ENCODE measurements around the gene MUL1.

DNA sequence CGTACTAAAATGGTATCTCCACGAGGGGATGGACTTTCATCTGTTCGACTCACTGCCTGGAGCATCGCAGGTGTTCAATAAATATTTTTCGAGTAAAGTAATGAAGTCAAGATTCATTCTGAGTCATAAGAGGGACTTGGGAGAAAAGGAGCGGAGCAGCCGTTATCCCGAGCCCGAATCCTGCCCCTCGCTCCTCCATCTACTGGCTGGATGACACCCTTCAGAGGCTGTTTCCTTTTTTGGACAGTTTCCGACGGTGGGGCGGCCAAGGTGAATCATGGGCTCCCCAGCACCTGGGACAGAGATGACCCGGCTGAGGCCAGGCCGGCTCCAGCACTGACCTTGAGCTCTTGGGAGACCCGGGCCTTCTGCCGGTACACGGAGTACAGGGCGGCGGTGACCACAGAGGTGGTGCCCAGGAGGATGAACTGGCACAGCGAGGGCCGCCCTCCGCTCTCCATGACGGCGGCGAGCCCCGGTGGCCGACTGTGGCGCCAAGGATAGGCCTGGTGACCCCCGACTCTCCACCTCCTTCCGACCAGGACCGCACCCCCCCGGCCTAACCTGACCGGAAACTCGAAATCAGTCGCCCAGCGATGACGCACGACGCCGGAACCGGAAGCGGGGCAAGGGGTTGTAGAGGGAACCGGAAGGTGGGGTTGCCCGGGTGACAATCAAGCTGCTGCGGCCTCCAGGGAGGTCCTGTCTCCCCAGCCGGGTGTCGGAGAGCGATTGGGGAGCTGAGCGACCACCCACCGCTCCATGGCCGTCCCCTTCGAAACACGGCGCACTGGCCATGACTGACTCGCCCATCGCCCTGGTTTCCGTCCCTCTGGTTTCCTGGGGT lies at the start of gene MUL1:
- TF ChIP-seq, protein P1, sequence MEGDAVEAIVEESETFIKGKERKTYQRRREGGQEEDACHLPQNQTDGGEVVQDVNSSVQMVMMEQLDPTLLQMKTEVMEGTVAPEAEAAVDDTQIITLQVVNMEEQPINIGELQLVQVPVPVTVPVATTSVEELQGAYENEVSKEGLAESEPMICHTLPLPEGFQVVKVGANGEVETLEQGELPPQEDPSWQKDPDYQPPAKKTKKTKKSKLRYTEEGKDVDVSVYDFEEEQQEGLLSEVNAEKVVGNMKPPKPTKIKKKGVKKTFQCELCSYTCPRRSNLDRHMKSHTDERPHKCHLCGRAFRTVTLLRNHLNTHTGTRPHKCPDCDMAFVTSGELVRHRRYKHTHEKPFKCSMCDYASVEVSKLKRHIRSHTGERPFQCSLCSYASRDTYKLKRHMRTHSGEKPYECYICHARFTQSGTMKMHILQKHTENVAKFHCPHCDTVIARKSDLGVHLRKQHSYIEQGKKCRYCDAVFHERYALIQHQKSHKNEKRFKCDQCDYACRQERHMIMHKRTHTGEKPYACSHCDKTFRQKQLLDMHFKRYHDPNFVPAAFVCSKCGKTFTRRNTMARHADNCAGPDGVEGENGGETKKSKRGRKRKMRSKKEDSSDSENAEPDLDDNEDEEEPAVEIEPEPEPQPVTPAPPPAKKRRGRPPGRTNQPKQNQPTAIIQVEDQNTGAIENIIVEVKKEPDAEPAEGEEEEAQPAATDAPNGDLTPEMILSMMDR (IDR thresholded peaks at IDR 0.05): no peak
- TF ChIP-seq MXD4 (CRISPR knock-in tag; IDR thresholded peaks at IDR 0.05; ENCODE audit: borderline replicate concordance) (no peak), CBFB (CRISPR knock-in tag; IDR thresholded peaks at IDR 0.05; ENCODE audit: low read depth) (no peak; the same call in 1 of the 2 replicates), JUN (CRISPR knock-in tag; IDR thresholded peaks at IDR 0.05) (no peak), SP1 (CRISPR knock-in tag; conservative IDR thresholded peaks at IDR 0.05) (peak; percentile 43; the same call in 1 of the 2 replicates)
- TF ChIP-seq, protein P2, sequence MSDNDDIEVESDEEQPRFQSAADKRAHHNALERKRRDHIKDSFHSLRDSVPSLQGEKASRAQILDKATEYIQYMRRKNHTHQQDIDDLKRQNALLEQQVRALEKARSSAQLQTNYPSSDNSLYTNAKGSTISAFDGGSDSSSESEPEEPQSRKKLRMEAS (CRISPR knock-in tag; IDR thresholded peaks at IDR 0.05): no peak
- TF ChIP-seq, protein P3, sequence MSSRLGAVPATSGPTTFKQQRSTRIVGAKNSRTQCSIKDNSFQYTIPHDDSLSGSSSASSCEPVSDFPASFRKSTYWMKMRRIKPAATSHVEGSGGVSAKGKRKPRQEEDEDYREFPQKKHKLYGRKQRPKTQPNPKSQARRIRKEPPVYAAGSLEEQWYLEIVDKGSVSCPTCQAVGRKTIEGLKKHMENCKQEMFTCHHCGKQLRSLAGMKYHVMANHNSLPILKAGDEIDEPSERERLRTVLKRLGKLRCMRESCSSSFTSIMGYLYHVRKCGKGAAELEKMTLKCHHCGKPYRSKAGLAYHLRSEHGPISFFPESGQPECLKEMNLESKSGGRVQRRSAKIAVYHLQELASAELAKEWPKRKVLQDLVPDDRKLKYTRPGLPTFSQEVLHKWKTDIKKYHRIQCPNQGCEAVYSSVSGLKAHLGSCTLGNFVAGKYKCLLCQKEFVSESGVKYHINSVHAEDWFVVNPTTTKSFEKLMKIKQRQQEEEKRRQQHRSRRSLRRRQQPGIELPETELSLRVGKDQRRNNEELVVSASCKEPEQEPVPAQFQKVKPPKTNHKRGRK (CRISPR knock-in tag; IDR thresholded peaks at IDR 0.05; ENCODE audit: borderline replicate concordance): no peak
- TF ChIP-seq, protein P4, sequence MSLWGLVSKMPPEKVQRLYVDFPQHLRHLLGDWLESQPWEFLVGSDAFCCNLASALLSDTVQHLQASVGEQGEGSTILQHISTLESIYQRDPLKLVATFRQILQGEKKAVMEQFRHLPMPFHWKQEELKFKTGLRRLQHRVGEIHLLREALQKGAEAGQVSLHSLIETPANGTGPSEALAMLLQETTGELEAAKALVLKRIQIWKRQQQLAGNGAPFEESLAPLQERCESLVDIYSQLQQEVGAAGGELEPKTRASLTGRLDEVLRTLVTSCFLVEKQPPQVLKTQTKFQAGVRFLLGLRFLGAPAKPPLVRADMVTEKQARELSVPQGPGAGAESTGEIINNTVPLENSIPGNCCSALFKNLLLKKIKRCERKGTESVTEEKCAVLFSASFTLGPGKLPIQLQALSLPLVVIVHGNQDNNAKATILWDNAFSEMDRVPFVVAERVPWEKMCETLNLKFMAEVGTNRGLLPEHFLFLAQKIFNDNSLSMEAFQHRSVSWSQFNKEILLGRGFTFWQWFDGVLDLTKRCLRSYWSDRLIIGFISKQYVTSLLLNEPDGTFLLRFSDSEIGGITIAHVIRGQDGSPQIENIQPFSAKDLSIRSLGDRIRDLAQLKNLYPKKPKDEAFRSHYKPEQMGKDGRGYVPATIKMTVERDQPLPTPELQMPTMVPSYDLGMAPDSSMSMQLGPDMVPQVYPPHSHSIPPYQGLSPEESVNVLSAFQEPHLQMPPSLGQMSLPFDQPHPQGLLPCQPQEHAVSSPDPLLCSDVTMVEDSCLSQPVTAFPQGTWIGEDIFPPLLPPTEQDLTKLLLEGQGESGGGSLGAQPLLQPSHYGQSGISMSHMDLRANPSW (CRISPR knock-in tag; conservative IDR thresholded peaks at IDR 0.05; ENCODE audit: low read depth): no peak
- TF ChIP-seq, protein P5, sequence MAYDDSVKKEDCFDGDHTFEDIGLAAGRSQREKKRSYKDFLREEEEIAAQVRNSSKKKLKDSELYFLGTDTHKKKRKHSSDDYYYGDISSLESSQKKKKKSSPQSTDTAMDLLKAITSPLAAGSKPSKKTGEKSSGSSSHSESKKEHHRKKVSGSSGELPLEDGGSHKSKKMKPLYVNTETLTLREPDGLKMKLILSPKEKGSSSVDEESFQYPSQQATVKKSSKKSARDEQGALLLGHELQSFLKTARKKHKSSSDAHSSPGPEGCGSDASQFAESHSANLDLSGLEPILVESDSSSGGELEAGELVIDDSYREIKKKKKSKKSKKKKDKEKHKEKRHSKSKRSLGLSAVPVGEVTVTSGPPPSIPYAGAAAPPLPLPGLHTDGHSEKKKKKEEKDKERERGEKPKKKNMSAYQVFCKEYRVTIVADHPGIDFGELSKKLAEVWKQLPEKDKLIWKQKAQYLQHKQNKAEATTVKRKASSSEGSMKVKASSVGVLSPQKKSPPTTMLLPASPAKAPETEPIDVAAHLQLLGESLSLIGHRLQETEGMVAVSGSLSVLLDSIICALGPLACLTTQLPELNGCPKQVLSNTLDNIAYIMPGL (CRISPR knock-in tag; IDR thresholded peaks at IDR 0.05): peak; percentile 67; the same call in 1 of the 2 replicates
- TF ChIP-seq, protein P6, sequence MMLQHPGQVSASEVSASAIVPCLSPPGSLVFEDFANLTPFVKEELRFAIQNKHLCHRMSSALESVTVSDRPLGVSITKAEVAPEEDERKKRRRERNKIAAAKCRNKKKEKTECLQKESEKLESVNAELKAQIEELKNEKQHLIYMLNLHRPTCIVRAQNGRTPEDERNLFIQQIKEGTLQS (CRISPR knock-in tag; conservative IDR thresholded peaks at IDR 0.05): no peak
- TF ChIP-seq, protein P7, sequence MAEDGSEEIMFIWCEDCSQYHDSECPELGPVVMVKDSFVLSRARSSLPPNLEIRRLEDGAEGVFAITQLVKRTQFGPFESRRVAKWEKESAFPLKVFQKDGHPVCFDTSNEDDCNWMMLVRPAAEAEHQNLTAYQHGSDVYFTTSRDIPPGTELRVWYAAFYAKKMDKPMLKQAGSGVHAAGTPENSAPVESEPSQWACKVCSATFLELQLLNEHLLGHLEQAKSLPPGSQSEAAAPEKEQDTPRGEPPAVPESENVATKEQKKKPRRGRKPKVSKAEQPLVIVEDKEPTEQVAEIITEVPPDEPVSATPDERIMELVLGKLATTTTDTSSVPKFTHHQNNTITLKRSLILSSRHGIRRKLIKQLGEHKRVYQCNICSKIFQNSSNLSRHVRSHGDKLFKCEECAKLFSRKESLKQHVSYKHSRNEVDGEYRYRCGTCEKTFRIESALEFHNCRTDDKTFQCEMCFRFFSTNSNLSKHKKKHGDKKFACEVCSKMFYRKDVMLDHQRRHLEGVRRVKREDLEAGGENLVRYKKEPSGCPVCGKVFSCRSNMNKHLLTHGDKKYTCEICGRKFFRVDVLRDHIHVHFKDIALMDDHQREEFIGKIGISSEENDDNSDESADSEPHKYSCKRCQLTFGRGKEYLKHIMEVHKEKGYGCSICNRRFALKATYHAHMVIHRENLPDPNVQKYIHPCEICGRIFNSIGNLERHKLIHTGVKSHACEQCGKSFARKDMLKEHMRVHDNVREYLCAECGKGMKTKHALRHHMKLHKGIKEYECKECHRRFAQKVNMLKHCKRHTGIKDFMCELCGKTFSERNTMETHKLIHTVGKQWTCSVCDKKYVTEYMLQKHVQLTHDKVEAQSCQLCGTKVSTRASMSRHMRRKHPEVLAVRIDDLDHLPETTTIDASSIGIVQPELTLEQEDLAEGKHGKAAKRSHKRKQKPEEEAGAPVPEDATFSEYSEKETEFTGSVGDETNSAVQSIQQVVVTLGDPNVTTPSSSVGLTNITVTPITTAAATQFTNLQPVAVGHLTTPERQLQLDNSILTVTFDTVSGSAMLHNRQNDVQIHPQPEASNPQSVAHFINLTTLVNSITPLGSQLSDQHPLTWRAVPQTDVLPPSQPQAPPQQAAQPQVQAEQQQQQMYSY (CRISPR knock-in tag; IDR thresholded peaks at IDR 0.05): no peak
- TF ChIP-seq, protein P8, sequence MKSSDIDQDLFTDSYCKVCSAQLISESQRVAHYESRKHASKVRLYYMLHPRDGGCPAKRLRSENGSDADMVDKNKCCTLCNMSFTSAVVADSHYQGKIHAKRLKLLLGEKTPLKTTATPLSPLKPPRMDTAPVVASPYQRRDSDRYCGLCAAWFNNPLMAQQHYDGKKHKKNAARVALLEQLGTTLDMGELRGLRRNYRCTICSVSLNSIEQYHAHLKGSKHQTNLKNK (CRISPR knock-in tag; IDR thresholded peaks at IDR 0.05): no peak

Data from WTC11 (cell line).